ENCODE measurements around the gene FANCI. TPM values are rescaled to one million over a fixed set of nuclear protein-coding genes. Genes with fewer than 3 reads are reported as not detected.

FANCI gene
- total RNA-seq, 4 donors from 2014 or later: 5.0 to 32.3 (median 15.0) TPM

GRCh38 chr15:89320200-89320599 is 76.4 kb downstream of the FANCI start:
- 83 to 91% methylated on average over 2 of the region's 2 CpGs for WGBS, 2 donors
- Histone ChIP-seq H3K9me3 (no peaks in the 10 kb centered on the region), H3K27me3 (no peaks in the 10 kb centered on the region), H3K4me3 (no peak overlapping the region), H3K36me3 (peaks cover 78 to 100% (median 89%) of the 10 kb centered on the region in 3 donors), H3K27ac (no peak overlapping the region), H3K4me1 (no peaks in the 10 kb centered on the region)
- TF ChIP-seq POLR2A (IDR thresholded peaks at IDR 0.05): no peak
- TF ChIP-seq, protein P1, sequence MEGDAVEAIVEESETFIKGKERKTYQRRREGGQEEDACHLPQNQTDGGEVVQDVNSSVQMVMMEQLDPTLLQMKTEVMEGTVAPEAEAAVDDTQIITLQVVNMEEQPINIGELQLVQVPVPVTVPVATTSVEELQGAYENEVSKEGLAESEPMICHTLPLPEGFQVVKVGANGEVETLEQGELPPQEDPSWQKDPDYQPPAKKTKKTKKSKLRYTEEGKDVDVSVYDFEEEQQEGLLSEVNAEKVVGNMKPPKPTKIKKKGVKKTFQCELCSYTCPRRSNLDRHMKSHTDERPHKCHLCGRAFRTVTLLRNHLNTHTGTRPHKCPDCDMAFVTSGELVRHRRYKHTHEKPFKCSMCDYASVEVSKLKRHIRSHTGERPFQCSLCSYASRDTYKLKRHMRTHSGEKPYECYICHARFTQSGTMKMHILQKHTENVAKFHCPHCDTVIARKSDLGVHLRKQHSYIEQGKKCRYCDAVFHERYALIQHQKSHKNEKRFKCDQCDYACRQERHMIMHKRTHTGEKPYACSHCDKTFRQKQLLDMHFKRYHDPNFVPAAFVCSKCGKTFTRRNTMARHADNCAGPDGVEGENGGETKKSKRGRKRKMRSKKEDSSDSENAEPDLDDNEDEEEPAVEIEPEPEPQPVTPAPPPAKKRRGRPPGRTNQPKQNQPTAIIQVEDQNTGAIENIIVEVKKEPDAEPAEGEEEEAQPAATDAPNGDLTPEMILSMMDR (IDR thresholded peaks at IDR 0.05): no peak
- intact Hi-C loops (cut with DNase I): no loop called here
- no peak for DNase-seq

DNA sequence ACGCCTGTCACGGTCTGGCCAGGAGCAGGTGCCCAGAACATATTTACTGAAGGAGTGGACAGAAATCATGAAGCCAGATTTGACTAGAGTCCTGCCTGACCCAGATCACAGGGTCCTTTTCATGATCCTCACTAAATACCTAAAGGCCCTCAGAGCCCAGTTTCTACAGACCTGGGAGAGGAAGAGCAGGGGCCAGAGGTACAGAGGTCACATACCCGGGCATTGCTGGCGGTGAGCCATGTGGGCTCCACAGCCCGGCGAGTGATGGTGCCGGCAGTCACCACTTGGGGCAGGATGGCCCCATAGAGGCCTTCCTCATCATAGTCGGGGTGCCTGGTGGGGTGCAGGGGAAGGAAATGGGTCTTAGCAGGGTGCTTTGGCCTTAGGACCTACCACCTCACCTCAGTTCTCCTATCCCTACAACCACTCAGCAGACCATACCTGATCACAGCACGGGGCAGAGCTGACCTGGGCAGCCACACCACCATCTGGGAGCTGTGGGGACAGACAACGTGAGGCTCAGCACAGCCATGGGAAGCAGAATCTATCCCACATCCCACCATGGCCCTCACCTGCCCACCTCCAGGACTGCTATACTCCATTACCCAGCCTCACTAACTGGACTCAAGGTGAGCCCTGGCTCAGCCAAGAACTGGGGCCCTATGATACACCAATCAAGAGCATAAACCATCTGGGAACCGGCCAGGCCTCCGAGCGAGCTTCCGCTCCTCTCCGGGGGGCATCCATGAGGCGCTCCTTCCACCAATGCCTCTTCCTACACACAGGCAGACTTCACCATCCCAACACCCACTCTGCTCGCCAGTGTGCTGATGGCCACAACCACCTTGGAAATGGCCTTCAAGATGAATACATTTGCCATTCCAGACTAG is 78.0 kb downstream of the FANCI start:
- Histone ChIP-seq H3K4me3 (no peak overlapping the region), H3K9me3 (no peaks in the 10 kb centered on the region), H3K4me1 (peaks cover 0 to 4% (median 0%) of the 10 kb centered on the region in 3 donors), H3K27ac (no peak overlapping the region), H3K27me3 (no peaks in the 10 kb centered on the region), H3K36me3 (peaks cover 79 to 100% (median 91%) of the 10 kb centered on the region in 3 donors)
- 91 to 93% methylated on average over 9 to 10 of the region's 17 CpGs for WGBS, 2 donors
- TF ChIP-seq POLR2A (IDR thresholded peaks at IDR 0.05): no peak
- no peak for DNase-seq
- intact Hi-C loops (cut with DNase I): no loop called here

DNA sequence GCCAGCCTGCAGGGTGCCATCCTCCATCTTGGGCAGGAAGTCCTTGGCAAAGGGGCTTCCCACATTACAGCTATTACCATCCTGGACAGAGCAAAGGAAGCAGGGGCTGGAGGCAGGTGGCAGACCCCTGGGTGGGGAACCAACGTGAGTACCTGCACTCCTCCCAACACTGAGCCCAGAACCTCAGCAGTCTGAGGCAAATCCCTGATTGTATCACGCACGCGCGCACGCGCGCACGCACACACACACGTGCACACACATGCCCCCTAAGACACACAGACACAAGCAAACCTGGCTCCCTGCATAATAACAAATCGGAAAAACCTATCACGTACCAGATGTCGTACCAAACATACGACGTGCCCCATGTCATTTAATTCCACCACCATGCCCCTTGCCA is 79.0 kb downstream of the FANCI start:
- H3K27ac ChIP-seq: no peak overlapping the region
- WGBS, 2 donors: 94 to 95% methylated on average over 14 to 15 of the region's 15 CpGs
- H3K4me3 ChIP-seq: no peak overlapping the region
- H3K4me1 ChIP-seq: peaks cover 0 to 9% (median 0%) of the 10 kb centered on the region in 3 donors
- H3K9me3 ChIP-seq: no peaks in the 10 kb centered on the region
- no peak for TF ChIP-seq POLR2A (IDR thresholded peaks at IDR 0.05)
- TF ChIP-seq, protein P1 (IDR thresholded peaks at IDR 0.05): no peak
- intact Hi-C loops (cut with DNase I): no loop called here
- peaks cover 79 to 100% (median 92%) of the 10 kb centered on the region in 3 donors for H3K36me3 ChIP-seq
- DNase-seq: no peak
- H3K27me3 ChIP-seq: no peaks in the 10 kb centered on the region

DNA sequence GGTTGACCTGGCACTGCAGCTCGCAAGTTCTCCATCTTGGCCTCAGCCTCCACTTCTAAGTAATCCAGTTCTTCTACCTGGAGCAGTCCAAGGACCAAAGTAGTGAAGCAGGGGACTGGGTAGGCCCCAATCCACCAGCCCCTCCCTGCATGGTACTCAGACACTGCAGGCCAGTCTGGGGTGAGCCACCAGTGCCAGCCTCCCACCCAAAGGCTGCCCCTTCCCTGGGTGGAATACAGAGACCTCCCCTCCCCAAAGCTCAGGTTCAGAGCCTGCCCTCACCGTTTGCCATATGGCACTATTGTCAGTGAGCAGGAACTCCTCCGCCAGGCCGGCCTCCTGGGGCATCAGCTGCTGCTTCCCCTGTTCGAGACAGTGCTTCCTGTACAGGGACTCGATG is 80.0 kb downstream of the FANCI start:
- no peak overlapping the region for H3K4me3 ChIP-seq
- H3K27me3 ChIP-seq: no peaks in the 10 kb centered on the region
- intact Hi-C loops (cut with DNase I): no loop called here
- no peak overlapping the region for H3K27ac ChIP-seq
- TF ChIP-seq POLR2A (IDR thresholded peaks at IDR 0.05): no peak
- TF ChIP-seq, protein P1 (IDR thresholded peaks at IDR 0.05): no peak
- no peaks in the 10 kb centered on the region for H3K9me3 ChIP-seq
- WGBS, 2 donors: 82 to 88% methylated on average over 4 to 5 of the region's 6 CpGs
- H3K4me1 ChIP-seq: peaks cover 0 to 16% (median 0%) of the 10 kb centered on the region in 3 donors
- DNase-seq: no peak
- peaks cover 82 to 100% (median 91%) of the 10 kb centered on the region in 3 donors for H3K36me3 ChIP-seq

DNA sequence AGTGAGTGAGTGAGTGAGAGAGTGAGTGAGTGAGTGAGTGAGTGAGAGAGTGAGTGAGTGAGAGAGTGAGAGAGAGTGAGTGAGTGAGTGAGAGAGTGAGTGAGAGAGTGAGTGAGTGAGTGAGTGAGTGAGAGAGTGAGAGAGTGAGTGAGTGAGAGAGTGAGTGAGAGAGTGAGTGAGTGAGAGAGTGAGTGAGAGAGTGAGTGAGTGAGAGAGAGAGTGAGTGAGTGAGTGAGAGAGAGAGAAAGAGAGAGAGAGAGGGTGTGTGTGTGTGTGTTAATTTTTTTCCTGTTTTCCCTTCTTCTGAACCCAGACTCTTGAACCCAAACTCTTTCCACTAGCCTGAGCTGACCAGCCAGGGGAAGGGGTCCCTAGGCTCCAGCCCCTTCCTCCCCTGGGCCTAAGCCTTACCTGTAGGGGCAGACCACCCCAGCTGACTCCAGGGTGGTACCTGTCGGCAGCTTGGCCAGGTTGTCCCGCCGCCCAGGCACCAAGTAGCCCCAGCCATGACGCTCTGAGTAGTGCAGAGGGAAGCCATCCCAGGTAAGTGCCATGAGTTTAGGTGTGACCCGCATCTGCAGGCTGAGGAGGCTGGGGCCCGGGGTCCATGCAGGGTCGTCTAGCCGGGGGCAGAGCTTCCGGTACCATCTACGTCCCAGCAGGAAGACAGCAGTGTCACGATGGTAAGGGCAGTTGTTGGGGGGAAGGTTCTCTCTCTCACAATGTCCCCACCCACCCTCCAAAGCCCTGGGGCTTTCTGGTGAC is 81.4 kb downstream of the FANCI start:
- Histone ChIP-seq H3K36me3 (peaks cover 82 to 100% (median 85%) of the 10 kb centered on the region in 3 donors), H3K27ac (no peak overlapping the region), H3K4me3 (no peak overlapping the region), H3K9me3 (no peaks in the 10 kb centered on the region), H3K27me3 (no peaks in the 10 kb centered on the region), H3K4me1 (peaks cover 6 to 30% (median 12%) of the 10 kb centered on the region in 3 donors)
- WGBS, 2 donors: 67 to 93% methylated on average over 1 to 3 of the region's 11 CpGs
- no peak for DNase-seq
- intact Hi-C loops (cut with DNase I): no loop called here
- TF ChIP-seq, protein P1 (IDR thresholded peaks at IDR 0.05): no peak
- no peak for TF ChIP-seq POLR2A (IDR thresholded peaks at IDR 0.05)
